ENCODE results near the gene KRT2.

DNA sequence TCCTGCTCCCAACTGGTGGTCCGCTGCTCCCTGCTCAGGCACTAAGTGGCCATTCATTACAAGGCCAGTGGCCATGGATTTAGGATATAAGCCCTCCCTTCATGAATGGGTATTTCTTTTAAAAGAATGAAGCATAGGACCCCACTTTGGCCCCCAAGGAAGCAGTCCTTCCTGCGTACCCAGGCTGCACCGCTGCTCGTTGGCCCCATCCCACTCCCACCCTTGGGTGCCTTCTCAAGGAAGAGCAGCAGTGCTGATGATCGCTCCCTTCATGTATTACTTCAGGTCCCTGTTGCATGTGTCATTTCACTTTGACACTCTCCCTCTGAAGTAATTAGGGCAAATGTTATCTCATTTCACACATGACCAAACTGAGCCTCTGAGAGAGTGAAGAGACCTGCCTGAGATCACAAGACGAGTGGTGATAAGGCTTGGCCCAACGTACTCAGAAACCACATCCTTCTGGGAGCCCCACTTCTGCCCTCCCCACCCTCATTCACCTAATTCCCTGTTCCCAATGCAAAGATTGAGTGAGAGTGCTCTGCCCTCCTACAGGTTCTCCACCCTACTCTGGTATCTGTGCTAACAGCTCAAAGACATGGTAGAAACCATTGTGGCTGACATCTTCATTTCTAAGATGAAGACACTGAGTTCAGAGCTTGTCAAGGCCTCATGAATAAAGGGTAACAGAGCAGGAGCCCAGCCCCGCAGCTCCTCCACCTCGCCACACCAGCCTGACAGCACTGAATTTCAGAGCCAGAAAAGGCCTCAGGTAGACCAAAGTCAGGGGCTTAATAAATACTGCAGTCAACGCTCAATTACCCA, 10.3 kb upstream of the KRT2 start:
- no peak for TF ChIP-seq EZH2 (IDR thresholded peaks at IDR 0.05; ENCODE audit: insufficient read depth, low read length)
- TF ChIP-seq, protein P1, sequence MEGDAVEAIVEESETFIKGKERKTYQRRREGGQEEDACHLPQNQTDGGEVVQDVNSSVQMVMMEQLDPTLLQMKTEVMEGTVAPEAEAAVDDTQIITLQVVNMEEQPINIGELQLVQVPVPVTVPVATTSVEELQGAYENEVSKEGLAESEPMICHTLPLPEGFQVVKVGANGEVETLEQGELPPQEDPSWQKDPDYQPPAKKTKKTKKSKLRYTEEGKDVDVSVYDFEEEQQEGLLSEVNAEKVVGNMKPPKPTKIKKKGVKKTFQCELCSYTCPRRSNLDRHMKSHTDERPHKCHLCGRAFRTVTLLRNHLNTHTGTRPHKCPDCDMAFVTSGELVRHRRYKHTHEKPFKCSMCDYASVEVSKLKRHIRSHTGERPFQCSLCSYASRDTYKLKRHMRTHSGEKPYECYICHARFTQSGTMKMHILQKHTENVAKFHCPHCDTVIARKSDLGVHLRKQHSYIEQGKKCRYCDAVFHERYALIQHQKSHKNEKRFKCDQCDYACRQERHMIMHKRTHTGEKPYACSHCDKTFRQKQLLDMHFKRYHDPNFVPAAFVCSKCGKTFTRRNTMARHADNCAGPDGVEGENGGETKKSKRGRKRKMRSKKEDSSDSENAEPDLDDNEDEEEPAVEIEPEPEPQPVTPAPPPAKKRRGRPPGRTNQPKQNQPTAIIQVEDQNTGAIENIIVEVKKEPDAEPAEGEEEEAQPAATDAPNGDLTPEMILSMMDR (IDR thresholded peaks at IDR 0.05; ENCODE audit: insufficient read depth, low read depth, low read length), result no peak

Measured in astrocyte (in vitro differentiated cells and primary cell).